HG03575 (cell line): ENCODE measurements around the gene NCDN.

Experiments used
- ATAC-seq: cut with Tn5 transposase; IDR thresholded peaks from one replicate; pipeline ENCODE4 v1.9.1; 2021; ENCODE audit not compliant: unreplicated experiment, insufficient number of reproducible peaks, low FRiP score; ENCODE audit errors: extremely low read depth

Gene NCDN, protein sequence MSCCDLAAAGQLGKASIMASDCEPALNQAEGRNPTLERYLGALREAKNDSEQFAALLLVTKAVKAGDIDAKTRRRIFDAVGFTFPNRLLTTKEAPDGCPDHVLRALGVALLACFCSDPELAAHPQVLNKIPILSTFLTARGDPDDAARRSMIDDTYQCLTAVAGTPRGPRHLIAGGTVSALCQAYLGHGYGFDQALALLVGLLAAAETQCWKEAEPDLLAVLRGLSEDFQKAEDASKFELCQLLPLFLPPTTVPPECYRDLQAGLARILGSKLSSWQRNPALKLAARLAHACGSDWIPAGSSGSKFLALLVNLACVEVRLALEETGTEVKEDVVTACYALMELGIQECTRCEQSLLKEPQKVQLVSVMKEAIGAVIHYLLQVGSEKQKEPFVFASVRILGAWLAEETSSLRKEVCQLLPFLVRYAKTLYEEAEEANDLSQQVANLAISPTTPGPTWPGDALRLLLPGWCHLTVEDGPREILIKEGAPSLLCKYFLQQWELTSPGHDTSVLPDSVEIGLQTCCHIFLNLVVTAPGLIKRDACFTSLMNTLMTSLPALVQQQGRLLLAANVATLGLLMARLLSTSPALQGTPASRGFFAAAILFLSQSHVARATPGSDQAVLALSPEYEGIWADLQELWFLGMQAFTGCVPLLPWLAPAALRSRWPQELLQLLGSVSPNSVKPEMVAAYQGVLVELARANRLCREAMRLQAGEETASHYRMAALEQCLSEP

DNA sequence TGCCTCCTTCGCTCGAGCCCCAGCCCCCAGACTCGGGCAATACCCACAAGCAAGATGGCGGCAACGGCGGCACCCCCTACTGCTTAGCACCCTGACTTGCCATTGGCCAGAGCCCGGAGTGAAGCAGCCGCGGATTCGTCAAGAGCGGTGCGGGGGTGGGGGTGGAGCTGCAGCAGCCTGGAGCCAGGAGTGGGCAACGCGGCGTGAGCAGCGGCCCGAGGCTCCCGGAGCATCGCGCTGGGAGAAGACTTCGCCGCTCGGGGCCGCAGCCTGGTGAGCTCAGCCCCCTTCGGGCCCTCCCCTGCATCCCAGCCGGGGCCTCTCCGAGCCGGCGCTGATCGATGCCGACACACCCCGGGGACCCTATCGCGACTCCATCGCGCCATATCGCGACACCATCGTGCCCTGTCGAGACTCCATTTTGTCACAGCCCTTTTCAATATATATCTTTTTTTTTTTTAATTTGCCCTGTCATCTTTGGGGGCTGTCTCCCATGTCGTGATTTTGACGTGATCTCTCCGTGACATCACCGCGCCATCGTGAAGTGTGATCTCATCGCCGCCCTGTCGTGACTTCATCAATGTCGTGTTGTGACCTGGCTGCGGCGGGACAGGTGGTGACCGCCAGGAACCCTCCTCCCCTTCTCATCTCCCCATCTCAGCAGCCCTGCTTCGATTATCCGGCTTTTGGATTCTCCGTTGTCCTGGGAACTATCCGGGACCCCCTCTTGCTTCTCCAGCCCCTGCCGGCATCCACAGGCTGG lies at the start of gene NCDN:
NCDN (plus strand) TSS at position 189 of the 763 bp plus-strand sequence; CDS start at position 581, 392 bp downstream.
- ATAC-seq = no peak

DNA sequence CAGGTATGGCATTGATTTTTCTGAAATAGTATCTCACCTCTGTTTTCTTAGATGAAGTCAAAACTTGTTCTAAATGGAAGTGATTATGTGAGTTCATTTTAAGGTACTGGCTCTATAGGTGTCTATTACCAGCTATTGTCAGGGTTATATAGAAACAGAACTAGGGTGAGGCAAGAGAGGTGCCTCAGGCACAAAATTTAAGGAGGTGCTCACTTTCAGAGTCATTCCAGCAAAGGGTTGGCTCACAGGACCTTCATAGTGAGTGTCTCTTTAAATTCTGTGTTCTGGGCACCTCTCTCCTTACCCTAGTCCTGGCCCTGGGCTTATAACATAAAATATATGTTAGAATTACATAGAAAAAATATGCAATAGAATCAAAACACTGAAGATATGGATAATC lies 49.7 kb upstream of the NCDN start:
- ATAC-seq = no peak

DNA sequence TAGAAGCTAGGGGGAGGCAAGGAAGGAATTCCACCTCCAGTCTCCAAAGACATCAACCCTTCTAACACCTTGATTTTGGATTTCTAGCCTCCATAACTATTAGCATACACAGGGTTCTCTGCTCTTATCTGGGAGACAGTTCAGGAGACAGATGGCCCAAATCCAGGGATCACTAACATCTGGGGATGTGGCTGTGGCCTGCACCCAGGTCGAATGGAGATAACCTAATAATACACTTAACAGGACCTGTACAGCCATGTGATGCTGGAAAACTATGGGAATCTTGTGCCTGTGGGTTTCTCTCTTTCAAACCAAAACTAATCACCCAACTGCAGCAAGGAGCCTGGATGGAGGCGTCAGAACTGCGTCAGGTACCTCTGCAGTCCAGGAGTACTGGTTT lies 48.0 kb upstream of the NCDN start:
- no peak for ATAC-seq

DNA sequence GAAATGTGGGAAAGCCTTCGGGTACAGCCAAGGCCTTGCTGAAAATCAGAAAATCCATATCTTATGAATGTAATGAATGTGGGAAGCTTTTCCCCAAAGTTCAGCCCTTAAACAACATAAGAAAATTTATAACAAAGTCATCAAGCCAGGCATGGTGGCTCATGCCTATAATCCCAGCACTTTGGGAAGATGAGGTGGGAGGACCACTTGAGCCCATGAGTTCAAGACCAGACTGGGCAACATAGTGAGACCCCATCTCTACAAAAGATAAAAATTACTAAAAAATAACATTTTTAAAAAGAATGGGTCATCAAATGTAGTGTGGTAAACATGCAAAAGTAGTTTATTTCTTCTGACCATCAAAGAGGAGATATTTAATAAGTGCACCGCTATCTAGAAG lies 46.3 kb upstream of the NCDN start:
- ATAC-seq = no peak

DNA sequence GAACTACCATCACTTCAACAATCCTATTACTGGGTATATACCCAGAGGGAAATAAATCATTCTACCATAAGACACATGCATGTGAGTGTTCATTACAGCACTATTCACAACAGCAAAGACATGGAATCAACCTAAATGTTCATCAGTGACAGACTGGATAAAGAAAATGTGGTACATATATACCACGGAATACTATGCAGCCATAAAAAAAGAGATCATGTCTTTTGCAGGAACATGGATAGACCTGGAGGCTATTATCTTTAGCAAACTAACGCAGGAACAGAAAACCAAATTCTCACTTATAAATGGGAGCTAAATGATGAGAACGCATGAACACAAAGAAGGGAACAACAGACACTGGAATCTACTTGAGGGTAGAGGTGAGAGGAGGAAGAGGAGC lies 39.4 kb upstream of the NCDN start:
- ATAC-seq = no peak

DNA sequence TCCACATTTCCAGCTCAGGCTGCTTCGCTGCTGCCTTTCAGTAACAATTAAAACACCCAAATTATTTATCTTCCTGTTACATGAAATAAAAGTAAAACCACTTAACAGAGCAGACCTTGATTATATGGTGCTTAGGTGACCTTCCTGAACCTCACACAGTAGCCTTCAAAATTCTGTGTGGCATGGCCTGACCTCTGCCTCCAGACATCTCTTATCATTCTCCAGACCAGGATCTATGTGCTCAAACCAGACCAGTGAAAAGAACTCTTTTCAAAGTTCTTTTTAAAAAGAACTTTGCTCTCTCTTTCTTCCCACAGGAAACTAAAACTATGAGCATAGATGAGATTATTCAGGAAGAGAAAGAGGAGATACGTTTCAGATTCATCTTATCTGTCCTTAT lies 38.2 kb upstream of the NCDN start:
- no peak for ATAC-seq

DNA sequence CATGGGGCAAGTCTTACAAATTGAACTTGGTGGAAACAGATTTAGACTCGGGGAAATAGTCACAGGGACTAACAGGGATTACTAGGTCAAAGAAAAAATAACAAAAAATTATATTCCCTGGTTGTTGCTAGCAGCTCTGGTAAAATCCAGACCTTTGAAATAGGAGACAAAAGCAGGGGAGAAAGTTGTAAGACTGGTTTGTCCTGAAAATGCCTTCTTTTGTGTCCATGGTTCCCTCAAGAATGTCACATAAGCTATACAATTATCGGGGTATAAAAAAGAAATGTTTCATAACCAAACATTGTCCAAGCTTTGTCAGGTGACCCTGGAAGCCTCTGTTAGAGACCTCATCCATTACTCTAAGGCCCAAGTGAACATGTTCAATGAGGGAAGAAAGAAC lies 33.5 kb upstream of the NCDN start:
- ATAC-seq = no peak

DNA sequence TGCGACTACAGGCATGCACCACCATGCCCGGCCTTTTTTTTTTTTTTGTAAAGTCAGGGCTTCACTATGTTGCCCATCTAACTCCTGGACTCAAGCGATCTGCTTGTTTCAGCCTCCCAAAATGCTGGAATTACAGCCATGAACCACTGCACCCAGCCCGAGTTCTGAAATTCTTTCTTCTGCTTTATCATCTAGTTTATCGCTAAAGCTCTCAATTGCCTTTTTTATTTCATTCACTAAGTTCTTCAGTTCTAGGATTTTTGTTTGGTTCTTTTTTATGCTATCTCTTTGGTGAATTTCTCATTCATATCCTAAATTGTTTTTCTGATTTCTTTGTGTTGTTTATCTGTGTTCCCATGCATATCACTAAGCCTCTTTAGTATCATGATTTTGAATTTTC lies 27.4 kb upstream of the NCDN start:
- no peak for ATAC-seq

DNA sequence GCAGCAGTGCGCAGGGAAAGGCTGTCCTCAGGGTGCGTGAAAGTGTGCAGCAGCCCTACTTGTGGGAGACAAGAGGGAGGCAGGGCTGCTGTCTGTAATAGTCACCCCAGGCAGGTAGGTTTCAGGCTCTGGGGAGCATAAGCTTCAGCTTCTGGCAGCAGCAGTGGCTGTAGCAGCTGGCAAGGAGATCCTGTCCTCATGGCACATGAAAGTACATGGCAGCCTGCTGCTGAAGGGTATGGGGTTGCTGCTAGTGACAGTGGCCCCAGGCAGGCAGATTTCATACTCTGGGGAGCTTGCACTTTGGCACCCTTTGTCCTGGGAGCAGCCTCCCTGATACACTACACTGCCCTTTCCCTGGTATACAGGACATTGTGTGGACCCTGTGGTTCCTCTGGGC lies 26.7 kb upstream of the NCDN start:
- ATAC-seq = no peak

DNA sequence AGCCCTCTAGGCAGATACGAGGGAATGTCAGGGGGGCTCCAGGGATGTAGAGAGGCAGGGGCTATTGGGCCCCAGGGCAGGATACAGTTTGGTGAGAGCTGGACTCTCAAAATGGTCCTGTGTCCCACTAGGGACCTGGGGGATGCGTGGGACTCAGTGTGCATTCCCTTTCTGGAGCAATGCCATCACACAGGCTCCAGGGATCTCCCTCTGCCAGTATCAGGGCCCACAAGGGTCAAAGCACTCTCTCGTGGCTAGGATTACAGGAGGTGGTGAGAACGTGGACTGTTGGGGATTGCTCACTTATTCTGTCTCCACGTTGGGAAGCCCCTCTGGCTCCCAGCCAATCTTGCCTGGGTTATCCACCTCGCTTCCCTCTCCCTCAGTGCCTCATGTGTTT lies 26.2 kb upstream of the NCDN start:
- no peak for ATAC-seq

DNA sequence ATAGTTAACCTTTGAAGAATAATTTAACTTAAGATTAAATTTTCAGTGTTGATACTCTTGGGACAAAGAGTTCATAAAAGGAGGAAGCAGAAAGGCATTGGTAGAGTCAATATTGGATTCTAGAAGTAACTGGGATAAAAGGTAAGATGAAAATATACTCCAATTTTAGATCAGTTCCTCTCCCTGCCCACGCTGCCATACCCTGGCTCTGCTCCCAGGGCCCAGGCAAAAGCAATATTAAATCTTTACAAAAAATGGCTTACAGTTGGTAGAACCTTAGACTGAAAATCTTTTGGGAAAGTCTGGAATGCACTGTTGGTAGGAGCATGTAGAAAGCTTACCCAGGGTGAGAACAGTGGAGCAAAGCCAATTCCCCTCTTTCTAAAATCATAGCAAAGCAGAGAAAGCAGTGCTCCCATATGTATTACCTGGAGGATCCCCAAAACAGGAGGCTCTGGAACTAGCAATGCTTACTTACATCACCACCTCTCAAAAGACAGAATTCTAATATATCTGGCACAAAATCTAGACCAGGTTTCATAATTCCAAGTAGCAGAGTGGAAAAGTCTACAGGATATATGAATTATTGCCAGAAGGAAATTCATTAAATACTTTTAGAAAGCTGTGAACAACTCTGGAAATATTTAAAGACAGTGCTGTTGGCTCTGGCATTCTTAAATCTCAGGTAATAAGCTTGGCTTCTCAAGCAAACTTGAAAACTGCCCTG lies 24.9 kb upstream of the NCDN start:
- no peak for ATAC-seq

DNA sequence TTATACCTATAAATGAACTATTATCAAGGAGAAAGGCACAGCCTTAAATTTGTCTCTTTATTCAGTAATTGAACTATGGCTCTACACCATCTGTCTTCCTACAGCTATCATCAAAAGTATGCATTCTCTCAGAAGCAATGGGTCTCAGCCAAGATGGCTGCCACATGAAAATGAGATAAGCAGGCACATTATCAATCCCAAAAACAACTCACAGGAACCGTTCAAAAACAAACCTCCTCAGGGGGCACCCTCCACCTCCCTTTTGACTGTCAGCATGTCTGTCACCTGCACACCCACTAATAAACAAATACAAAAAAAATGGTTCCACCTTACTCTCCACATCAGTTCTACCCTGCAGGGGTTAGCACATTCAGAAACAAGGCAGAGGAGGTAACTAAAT lies 24.0 kb upstream of the NCDN start:
- ATAC-seq = no peak

DNA sequence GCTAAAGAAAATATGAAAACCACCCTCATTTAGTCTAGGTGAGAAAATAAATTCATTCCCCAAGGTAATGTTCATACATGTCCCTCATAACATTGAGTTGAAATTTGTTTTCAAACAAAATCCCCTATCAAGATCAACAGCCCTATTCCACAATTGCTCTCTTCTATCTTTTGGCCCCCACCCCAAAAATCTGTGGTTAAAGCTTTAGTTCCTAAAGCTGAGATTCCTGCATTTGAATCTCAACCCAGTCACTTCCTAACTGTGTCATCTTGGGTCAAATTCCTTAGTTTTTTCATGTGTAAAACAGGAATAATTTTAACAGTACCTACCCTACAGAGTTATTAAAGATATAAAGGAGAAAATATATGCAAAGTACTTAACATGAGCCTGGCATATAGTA lies 22.4 kb upstream of the NCDN start:
- no peak for ATAC-seq

DNA sequence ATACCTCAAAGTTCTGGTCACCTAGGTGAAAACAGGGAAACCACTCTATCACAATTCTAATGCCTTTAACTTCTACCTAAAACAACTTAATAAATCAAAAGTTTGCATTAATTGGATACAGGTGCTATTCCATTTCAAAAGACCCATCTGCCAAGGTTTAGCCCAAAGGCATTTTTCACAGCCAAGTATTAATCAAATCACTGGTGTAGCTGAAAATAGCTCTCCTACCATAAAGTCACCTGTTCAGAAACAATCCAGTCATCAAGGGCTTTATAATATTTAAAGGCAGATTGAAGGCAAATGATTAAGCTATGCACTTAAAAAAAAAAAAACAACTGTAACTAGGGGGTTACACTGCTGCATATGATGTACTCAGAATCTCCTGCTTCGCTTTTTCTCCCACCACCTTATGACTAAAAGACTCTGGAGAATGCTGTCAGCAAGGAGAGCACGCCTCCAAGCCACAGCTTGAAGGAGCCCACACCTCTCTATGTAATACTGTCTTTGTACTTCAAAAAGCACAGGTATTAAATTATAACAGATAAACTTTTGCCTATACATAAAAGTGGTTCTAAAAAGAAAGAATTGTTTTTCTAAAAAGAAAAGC lies 20.9 kb upstream of the NCDN start:
- ATAC-seq = no peak

DNA sequence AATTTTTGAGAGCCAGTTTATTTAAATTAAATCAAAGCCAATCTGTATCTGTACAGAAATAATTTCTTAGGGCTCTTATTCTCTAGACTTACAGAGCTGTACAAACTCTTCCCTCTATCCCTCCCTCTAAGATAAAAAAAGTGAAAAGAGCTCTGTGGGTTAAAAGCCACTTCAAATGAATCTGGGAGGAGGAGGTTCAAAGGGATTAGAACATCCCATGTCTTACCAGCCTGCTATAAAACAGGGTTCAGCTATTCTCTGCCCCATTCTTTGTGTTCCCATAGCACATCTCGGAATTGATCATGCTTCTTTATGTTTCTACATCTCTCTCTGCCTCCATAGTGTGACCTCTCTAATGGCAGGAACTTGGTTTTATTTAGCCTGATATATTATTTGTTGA lies 19.8 kb upstream of the NCDN start:
- no peak for ATAC-seq

DNA sequence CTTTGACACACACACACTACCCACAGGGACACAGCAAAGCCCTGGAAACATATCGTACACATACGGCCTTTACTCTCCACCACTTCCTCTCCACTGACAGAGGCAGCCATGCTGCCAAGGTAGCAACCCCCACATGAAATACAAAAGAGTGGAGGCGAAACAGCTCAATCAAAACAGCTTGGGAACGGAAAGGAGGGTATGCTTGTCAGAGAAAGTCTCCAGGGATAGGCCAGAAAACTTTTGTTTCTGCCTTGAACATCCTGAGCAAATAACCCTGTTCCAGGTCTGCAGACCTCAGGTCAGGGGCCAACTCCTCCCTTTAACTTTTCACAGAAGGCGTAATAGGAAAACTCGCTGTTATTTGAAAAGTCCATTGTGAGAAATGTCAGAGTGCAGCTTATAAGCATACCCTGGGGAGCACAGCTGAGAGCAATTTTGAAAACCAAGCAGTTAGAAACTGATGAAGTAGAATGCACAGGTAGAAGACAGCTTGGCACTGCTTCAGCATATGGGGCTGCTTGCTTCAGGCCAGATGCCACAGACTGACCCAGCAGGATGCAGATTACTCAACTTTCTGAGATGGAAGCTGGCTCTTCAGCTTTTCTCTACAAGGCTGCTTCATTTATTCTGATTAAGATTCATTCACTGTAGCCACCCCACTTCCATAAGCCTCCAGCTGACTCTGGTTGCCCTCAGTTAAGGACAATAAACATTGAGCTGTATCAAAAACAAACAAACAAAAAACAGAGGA lies 18.4 kb upstream of the NCDN start:
- no peak for ATAC-seq

DNA sequence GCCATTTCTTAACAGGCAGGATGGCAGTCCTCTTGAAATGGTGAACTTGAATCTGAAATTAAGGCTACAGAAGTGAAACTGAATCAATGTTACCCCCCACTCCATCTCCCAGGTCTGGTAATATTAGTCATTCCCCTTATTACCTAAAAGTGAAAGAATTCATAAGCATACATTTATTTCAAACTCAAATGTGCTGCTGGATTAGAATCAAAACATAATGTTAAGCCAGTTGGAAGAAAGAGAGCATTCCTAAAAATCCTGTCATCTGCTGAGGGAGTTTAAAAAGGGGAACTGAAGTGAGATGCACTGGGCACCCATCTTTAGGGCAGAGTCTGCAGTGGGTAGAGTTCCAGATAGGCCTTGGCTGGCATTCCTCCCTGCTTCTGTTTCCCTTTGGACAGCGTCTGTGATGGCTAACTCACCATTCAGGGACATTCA lies 17.8 kb upstream of the NCDN start:
- no peak for ATAC-seq

DNA sequence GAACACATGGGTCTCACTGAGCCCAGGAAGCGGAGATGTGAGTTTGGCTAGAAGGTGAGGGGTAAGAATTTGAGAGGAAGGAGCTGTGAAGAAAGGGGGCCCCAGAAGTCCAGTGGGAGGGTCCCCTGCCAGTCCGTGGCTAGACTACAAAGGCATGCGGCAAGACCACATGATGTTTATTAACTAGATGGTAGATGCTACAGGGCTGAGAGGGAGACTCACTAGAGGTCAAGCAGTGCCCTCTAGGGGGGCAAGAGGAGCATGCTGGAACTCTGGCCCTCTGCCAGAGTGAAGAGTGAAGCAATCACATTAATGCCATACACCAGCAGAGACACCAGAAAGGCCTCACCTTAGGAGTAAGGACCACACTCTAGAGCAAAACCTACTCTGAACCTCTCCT lies 12.6 kb upstream of the NCDN start:
- no peak for ATAC-seq
